CD4-positive, alpha-beta T cell (primary cell): ENCODE measurements around the gene FMN1. TPM values are rescaled to one million over a fixed set of nuclear protein-coding genes. Genes with fewer than 3 reads are reported as not detected.

Source experiments
- ATAC-seq: fragments of 200-7000 bp; cut with Tn5 transposase; one replicate; pipeline ENCODE4 v1.10.0; 2022; ENCODE audit warnings: mild to moderate bottlenecking; ENCODE audit not compliant: poor library complexity
- CTCF ChIA-PET: fragments of 350-600 bp; sonication (Branson Sonifier 250); formaldehyde crosslinking; loops from one replicate; lab custom pipeline; 2021; ENCODE audit warnings: antibody characterized with exemption, inconsistent platforms; lab: Charles Lee
- POLR2A ChIA-PET: fragments of 350-600 bp; sonication (Branson Sonifier 250); formaldehyde crosslinking; loops from one replicate; lab custom pipeline; 2021; ENCODE audit warnings: antibody characterized with exemption, inconsistent platforms; lab: Charles Lee
- DNase-seq, 14 experiments: peaks; one replicate each; pipeline ENCODE4 v3.0.0-alpha.2; 2013 to 2020; ENCODE audit warnings: mixed read lengths in 2 of 14
- H3K27ac ChIP-seq, 2 donors: one replicate each; pipeline versions ENCODE4 v1.5.1 to v1.7.0; 2013; ENCODE audit warnings: low read length in 2 of 2, low read depth in 1 of 2, mild to moderate bottlenecking in 1 of 2
- H3K27me3 ChIP-seq, 2 experiments: 1 replicate in 1 of 2; 2 replicates in 1 of 2; pipeline versions ENCODE4 v1.6.1 to v1.7.0; 2013; ENCODE audit warnings: low read length in 2 of 2, control low read depth in 1 of 2, mild to moderate bottlenecking in 1 of 2, moderate library complexity in 1 of 2; ENCODE audit not compliant: insufficient read depth in 2 of 2, control insufficient read depth in 1 of 2
- H3K36me3 ChIP-seq: one replicate; pipeline ENCODE4 v1.6.1; 2013; ENCODE audit warnings: low read length, control low read depth; ENCODE audit not compliant: insufficient read depth
- H3K4me1 ChIP-seq: one replicate; pipeline ENCODE4 v1.6.1; 2013; ENCODE audit warnings: low read length, control low read depth; ENCODE audit not compliant: insufficient read depth
- H3K4me3 ChIP-seq: one replicate; pipeline ENCODE4 v1.5.1; 2013; ENCODE audit warnings: mild to moderate bottlenecking, low read length, moderate library complexity
- H3K9me3 ChIP-seq, 2 experiments: 1 replicate in 1 of 2; 2 replicates in 1 of 2; pipeline versions ENCODE4 v1.6.1 to v1.7.0; 2013; ENCODE audit warnings: low read length in 2 of 2, mild to moderate bottlenecking in 2 of 2, control low read depth in 1 of 2, moderate library complexity in 1 of 2; ENCODE audit not compliant: control insufficient read depth in 1 of 2, insufficient read depth in 1 of 2
- H3K27ac Mint-ChIP-seq: one replicate; pipeline ENCODE4 v1.8.0; 2020; ENCODE audit warnings: mixed read lengths
- H3K27me3 Mint-ChIP-seq: one replicate; pipeline ENCODE4 v1.8.0; 2021; ENCODE audit warnings: mixed read lengths
- H3K36me3 Mint-ChIP-seq: one replicate; pipeline ENCODE4 v1.8.0; 2021; ENCODE audit warnings: low read depth, mixed read lengths
- H3K4me1 Mint-ChIP-seq: one replicate; pipeline ENCODE4 v1.8.0; 2021; ENCODE audit warnings: low read depth, mixed read lengths
- H3K4me3 Mint-ChIP-seq: one replicate; pipeline ENCODE4 v1.8.0; 2020; ENCODE audit warnings: mild to moderate bottlenecking, mixed read lengths
- H3K9me3 Mint-ChIP-seq: one replicate; pipeline ENCODE4 v1.8.0; 2020; ENCODE audit warnings: mixed read lengths
- intact Hi-C, 2 experiments: fragments of 100-400 bp; cut with DNase I in 1 of 2; cut with micrococcal nuclease in 1 of 2; formaldehyde crosslinking; loops; one replicate each; pipeline versions ENCODE4 v1.15.1 to v1.9.0; 2023 to 2025; cut with DNase I, micrococcal nuclease
- total RNA-seq, 174 experiments: library from RNA in 2 of 174; stranded (reverse) in 2 of 174; gene quantifications; one replicate each; pipeline ENCODE4 v1.2.3 and lab custom pipeline; 2021 to 2026
- TF ChIP-seq, protein P1 (sequence below): fragments of 200-600 bp; IDR thresholded peaks from one replicate; pipeline ENCODE4 v1.8.0; 2022; ENCODE audit warnings: antibody characterized with exemption, mild to moderate bottlenecking

FMN1 gene
- total RNA-seq, 2 experiments from 2014 or later: 0.39 to 0.55 TPM

GRCh38 chr15:33099213-33099612 is 95.3 kb downstream of the FMN1 start:
- H3K9me3 Mint-ChIP-seq: no peaks in the 10 kb centered on the region
- no peaks in the 10 kb centered on the region for H3K4me1 ChIP-seq
- no peak overlapping the region for H3K4me3 Mint-ChIP-seq
- H3K4me3 ChIP-seq: no peak overlapping the region
- CTCF ChIA-PET: no interaction called here
- H3K9me3 ChIP-seq: no peaks in the 10 kb centered on the region
- ATAC-seq (no peak), DNase-seq (no peak)
- peaks cover 13% of the 10 kb centered on the region for H3K4me1 Mint-ChIP-seq
- H3K27me3 Mint-ChIP-seq: no peaks in the 10 kb centered on the region
- POLR2A ChIA-PET: no interaction called here
- no peaks in the 10 kb centered on the region for H3K36me3 Mint-ChIP-seq
- H3K27ac ChIP-seq: no peak overlapping the region
- no peak overlapping the region for H3K27ac Mint-ChIP-seq
- intact Hi-C loops: no loop called here
- TF ChIP-seq, protein P1, sequence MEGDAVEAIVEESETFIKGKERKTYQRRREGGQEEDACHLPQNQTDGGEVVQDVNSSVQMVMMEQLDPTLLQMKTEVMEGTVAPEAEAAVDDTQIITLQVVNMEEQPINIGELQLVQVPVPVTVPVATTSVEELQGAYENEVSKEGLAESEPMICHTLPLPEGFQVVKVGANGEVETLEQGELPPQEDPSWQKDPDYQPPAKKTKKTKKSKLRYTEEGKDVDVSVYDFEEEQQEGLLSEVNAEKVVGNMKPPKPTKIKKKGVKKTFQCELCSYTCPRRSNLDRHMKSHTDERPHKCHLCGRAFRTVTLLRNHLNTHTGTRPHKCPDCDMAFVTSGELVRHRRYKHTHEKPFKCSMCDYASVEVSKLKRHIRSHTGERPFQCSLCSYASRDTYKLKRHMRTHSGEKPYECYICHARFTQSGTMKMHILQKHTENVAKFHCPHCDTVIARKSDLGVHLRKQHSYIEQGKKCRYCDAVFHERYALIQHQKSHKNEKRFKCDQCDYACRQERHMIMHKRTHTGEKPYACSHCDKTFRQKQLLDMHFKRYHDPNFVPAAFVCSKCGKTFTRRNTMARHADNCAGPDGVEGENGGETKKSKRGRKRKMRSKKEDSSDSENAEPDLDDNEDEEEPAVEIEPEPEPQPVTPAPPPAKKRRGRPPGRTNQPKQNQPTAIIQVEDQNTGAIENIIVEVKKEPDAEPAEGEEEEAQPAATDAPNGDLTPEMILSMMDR: no peak
- H3K27me3 ChIP-seq: no peaks in the 10 kb centered on the region
- no peaks in the 10 kb centered on the region for H3K36me3 ChIP-seq

DNA sequence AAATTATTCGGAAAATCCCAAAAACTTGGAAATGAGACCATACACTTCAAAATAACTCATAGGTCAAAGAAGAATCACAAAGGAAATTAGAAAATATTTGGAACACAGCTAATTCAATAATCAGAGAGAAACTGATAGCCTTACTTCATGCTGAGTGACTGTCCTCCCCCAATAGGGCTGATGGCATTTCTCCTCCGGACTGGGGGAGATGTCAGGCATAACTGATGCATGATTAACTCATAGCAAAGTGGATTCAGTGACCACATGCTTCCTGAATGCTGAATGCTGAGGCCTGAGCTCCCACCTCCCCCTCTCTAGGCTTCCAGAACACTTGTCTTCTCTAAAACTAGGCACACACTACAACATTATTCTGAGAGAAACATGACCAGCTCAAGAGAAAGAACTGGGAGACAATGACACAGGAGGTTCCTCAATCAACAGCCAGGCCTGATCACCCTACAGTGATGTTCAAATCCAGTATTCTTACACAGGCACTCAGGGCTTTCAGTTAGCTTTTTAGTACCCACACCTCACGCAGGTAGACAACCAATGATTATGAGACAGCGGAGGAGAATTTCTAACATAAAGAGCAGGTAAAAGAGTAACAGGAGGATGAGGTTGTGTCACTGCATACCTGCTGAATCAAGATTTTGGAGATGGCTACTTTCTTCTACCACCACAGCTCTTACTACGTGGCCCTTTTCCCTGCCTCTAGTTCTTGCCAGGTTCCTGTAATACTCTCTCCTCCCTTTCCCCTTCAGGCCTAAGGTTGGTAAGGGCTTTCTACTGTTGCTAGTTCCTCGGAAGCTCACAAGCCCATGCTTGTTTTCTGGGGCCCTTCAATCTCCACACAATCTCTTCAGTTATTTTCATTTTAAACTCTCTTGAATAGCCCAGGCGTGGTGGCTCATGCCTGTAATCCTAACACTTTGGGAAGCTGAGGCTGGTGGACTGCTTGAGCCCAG is 96.1 kb downstream of the FMN1 start:
- ChIA-PET CTCF (no interaction called here), POLR2A (no interaction called here)
- Histone ChIP-seq H3K4me1 (no peaks in the 10 kb centered on the region), H3K36me3 (no peaks in the 10 kb centered on the region), H3K9me3 (no peaks in the 10 kb centered on the region), H3K4me3 (no peak overlapping the region), H3K27me3 (no peaks in the 10 kb centered on the region), H3K27ac (no peak overlapping the region)
- TF ChIP-seq, protein P1: no peak
- intact Hi-C loops: no loop called here
- Mint-ChIP-seq H3K27ac (no peak overlapping the region), H3K36me3 (no peaks in the 10 kb centered on the region), H3K9me3 (no peaks in the 10 kb centered on the region), H3K4me3 (no peak overlapping the region), H3K4me1 (peaks cover 4% of the 10 kb centered on the region), H3K27me3 (no peaks in the 10 kb centered on the region)
- DNase-seq (no peak), ATAC-seq (no peak)

- Mint-ChIP-seq H3K27ac (no peak overlapping the region), H3K9me3 (no peaks in the 10 kb centered on the region), H3K27me3 (no peaks in the 10 kb centered on the region), H3K4me1 (peaks cover 11% of the 10 kb centered on the region), H3K36me3 (no peaks in the 10 kb centered on the region), H3K4me3 (no peak overlapping the region)
- no peaks in the 10 kb centered on the region for H3K9me3 ChIP-seq
- DNase-seq: no peak
- CTCF ChIA-PET: no interaction called here
- no peaks in the 10 kb centered on the region for H3K36me3 ChIP-seq
- no peak for ATAC-seq
- intact Hi-C loops: no loop called here
- TF ChIP-seq, protein P1: no peak
- H3K4me1 ChIP-seq: peaks cover 4% of the 10 kb centered on the region
- no peak overlapping the region for H3K4me3 ChIP-seq
- no peak overlapping the region for H3K27ac ChIP-seq
- POLR2A ChIA-PET: interaction anchor here (1.1 kb wide), 1 partner anchor 9 kb away, joined by 6 read pairs; no protein-coding TSS in a partner anchor
- H3K27me3 ChIP-seq: no peaks in the 10 kb centered on the region
Observed at GRCh38 chr15:33096134-33096533, 98.4 kb downstream of the FMN1 start.
